ENCODE measurements around the gene B4GALT4.

- TF ChIP-seq, protein P1, sequence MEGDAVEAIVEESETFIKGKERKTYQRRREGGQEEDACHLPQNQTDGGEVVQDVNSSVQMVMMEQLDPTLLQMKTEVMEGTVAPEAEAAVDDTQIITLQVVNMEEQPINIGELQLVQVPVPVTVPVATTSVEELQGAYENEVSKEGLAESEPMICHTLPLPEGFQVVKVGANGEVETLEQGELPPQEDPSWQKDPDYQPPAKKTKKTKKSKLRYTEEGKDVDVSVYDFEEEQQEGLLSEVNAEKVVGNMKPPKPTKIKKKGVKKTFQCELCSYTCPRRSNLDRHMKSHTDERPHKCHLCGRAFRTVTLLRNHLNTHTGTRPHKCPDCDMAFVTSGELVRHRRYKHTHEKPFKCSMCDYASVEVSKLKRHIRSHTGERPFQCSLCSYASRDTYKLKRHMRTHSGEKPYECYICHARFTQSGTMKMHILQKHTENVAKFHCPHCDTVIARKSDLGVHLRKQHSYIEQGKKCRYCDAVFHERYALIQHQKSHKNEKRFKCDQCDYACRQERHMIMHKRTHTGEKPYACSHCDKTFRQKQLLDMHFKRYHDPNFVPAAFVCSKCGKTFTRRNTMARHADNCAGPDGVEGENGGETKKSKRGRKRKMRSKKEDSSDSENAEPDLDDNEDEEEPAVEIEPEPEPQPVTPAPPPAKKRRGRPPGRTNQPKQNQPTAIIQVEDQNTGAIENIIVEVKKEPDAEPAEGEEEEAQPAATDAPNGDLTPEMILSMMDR (IDR thresholded peaks at IDR 0.05): no peak
- TF ChIP-seq POLR2A (IDR thresholded peaks at IDR 0.05): no peak
Observed at GRCh38 chr3:119184796-119185570, 55.7 kb downstream of the B4GALT4 start.

Data from gastroesophageal sphincter (tissue), 3 donors.